NB4 (cell line): ENCODE measurements around the gene PRRC2A.

Experiments
- POLR2A ChIP-seq: IDR thresholded peaks from 2 replicates; pipeline ENCODE4 v1.6.1; 2011; ENCODE audit warnings: mild to moderate bottlenecking; ENCODE audit not compliant: insufficient read length; ENCODE audit errors: extremely low read depth
- TF ChIP-seq, protein P1 (sequence below): IDR thresholded peaks from one replicate; pipeline ENCODE4 v1.5.1; 2012; ENCODE audit warnings: low read depth, low read length
- TF ChIP-seq, protein P2 (sequence below): IDR thresholded peaks from 2 replicates; pipeline ENCODE4 v1.6.1; 2011; ENCODE audit warnings: low read depth, low read length

DNA sequence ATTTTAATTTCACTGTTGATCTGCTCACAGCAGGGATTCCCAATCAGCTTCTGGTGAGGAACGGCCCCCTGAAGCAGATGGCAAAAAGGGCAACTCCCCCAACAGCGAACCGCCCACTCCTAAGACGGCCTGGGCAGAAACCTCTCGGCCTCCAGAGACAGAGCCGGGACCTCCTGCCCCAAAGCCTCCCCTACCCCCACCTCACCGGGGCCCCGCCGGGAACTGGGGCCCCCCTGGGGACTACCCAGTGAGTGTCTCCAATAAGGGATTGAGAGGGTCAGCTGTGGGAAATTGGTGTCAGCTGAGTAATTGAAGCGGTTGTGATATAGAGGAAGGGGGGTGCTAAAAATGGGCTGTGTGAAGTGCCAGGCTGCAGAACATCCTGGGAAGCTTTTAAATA is 6.4 kb downstream of the PRRC2A start:
- TF ChIP-seq, protein P1, sequence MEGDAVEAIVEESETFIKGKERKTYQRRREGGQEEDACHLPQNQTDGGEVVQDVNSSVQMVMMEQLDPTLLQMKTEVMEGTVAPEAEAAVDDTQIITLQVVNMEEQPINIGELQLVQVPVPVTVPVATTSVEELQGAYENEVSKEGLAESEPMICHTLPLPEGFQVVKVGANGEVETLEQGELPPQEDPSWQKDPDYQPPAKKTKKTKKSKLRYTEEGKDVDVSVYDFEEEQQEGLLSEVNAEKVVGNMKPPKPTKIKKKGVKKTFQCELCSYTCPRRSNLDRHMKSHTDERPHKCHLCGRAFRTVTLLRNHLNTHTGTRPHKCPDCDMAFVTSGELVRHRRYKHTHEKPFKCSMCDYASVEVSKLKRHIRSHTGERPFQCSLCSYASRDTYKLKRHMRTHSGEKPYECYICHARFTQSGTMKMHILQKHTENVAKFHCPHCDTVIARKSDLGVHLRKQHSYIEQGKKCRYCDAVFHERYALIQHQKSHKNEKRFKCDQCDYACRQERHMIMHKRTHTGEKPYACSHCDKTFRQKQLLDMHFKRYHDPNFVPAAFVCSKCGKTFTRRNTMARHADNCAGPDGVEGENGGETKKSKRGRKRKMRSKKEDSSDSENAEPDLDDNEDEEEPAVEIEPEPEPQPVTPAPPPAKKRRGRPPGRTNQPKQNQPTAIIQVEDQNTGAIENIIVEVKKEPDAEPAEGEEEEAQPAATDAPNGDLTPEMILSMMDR, result no peak
- TF ChIP-seq POLR2A, result no peak
- TF ChIP-seq, protein P2, sequence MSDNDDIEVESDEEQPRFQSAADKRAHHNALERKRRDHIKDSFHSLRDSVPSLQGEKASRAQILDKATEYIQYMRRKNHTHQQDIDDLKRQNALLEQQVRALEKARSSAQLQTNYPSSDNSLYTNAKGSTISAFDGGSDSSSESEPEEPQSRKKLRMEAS, result no peak
